Glutamatergic neuron (in vitro differentiated cells): ENCODE measurements around the gene ATP9A. TPM values are rescaled to one million over a fixed set of nuclear protein-coding genes. Genes with fewer than 3 reads are reported as not detected.
"Not testable (repeated sequence)": the region's sequence is repeated elsewhere in the genome, so short reads cannot be mapped to it uniquely, and the experiment has no call there.

Source experiments
- DNase-seq: peaks from one replicate; pipeline ENCODE4 v3.0.0; 2022
- H3K27ac Mint-ChIP-seq: one replicate; pipeline ENCODE4 v1.8.0; 2020; ENCODE audit warnings: mild to moderate bottlenecking, mixed read lengths, inconsistent platforms; ENCODE audit not compliant: unreplicated experiment
- H3K27me3 Mint-ChIP-seq: one replicate; pipeline ENCODE4 v1.8.0; 2020; ENCODE audit warnings: mild to moderate bottlenecking, moderate library complexity, mixed read lengths, inconsistent platforms; ENCODE audit not compliant: unreplicated experiment
- H3K36me3 Mint-ChIP-seq: one replicate; pipeline ENCODE4 v1.8.0; 2020; ENCODE audit warnings: mild to moderate bottlenecking, mixed read lengths, inconsistent platforms; ENCODE audit not compliant: unreplicated experiment
- H3K4me1 Mint-ChIP-seq: one replicate; pipeline ENCODE4 v1.8.0; 2020; ENCODE audit warnings: mild to moderate bottlenecking, low read depth, mixed read lengths, inconsistent platforms; ENCODE audit not compliant: unreplicated experiment
- H3K4me3 Mint-ChIP-seq: one replicate; pipeline ENCODE4 v1.8.0; 2020; ENCODE audit warnings: mild to moderate bottlenecking, mixed read lengths, inconsistent platforms; ENCODE audit not compliant: unreplicated experiment
- H3K9me3 Mint-ChIP-seq: one replicate; pipeline ENCODE4 v1.8.0; 2020; ENCODE audit warnings: mild to moderate bottlenecking, moderate library complexity, mixed read lengths, inconsistent platforms; ENCODE audit not compliant: unreplicated experiment
- total RNA-seq: library from RNA; stranded (reverse); fragmentation: NEBNext Ultra II Directional; extraction: Animal tissue kit (Norgen Biotek cat#: 25700); gene quantifications from one replicate; pipeline ENCODE4 v1.2.1, GENCODE V29; 2021; ENCODE audit not compliant: unreplicated experiment
- TF ChIP-seq, protein P1 (sequence below): fragments of 200-600 bp; sonication (generic); IDR thresholded peaks from one replicate; pipeline ENCODE4 v1.5.0; 2021; ENCODE audit not compliant: partially characterized antibody, unreplicated experiment

The ATP9A gene
- total RNA-seq, 1 donor from 2014 or later = 66.1 TPM

DNA sequence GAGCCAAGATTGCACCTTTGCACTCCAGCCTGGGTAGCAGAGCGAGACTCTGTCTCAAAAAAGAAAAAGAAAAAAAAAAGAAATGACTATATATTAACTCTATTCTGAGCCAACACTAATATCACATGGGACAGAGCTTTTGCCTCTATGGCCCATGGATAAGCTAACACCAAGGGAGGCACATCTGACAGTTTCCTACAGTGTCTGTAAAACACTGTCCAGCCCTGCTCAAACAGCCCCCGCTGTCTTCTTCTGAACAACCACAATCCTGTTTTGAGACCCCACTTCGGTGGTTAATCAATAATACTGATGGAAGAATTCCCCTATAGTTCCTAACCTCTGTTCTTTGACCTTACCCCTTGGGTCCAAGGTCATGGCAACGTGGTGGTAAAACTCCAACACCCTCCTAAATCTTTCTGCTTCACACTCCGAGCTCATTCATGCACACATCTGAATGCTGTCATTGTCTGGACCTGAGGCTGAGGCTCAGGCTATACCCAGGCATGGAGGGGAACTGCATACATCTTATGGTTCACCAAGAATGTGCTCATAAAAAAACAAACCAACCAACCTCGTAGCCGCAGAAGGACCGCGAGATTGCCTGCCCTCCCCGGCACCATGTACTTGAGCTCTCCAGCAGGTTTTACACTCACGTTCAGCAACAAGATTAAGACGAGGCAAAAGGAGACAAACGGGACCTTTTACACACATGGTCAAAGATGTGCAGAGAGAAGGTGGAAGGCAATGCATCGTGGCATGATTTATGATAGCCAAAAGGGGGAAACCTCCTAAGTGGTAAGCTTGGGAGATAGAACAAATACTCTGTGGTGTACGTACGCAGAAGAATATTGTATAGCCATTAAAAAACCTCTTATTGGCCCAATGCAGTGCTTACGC is 120.3 kb downstream of the ATP9A start:
- DNase-seq = no peak
- Mint-ChIP-seq H3K4me3 (no peak overlapping the region), H3K27ac (no peak overlapping the region), H3K4me1 (peaks cover 9% of the 10 kb centered on the region), H3K27me3 (no peaks in the 10 kb centered on the region), H3K9me3 (no peaks in the 10 kb centered on the region), H3K36me3 (no peaks in the 10 kb centered on the region)
- TF ChIP-seq, protein P1, sequence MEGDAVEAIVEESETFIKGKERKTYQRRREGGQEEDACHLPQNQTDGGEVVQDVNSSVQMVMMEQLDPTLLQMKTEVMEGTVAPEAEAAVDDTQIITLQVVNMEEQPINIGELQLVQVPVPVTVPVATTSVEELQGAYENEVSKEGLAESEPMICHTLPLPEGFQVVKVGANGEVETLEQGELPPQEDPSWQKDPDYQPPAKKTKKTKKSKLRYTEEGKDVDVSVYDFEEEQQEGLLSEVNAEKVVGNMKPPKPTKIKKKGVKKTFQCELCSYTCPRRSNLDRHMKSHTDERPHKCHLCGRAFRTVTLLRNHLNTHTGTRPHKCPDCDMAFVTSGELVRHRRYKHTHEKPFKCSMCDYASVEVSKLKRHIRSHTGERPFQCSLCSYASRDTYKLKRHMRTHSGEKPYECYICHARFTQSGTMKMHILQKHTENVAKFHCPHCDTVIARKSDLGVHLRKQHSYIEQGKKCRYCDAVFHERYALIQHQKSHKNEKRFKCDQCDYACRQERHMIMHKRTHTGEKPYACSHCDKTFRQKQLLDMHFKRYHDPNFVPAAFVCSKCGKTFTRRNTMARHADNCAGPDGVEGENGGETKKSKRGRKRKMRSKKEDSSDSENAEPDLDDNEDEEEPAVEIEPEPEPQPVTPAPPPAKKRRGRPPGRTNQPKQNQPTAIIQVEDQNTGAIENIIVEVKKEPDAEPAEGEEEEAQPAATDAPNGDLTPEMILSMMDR = no peak

DNA sequence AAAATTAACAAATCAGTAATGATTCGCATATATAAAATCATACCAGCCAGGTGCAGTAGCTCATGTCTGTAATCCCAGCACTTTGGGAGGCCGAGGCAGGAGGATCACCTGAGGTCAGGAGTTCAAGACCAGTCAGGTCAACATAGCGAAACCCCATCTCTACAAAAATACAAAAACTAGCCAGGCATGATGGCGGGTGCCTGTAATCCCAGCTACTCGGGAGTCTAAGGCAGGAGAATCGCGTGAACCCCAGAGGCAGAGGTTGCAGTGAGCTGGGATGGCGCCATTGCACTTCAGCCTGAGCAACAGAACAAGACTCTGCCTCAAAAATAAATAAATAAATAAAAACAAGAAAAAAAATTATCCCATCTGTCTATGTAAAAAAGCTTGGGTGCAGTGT is 124.4 kb downstream of the ATP9A start:
- not testable (repeated sequence) for DNase-seq, H3K27me3 Mint-ChIP-seq, H3K9me3 Mint-ChIP-seq, H3K4me1 Mint-ChIP-seq, H3K27ac Mint-ChIP-seq, H3K4me3 Mint-ChIP-seq, H3K36me3 Mint-ChIP-seq

DNA sequence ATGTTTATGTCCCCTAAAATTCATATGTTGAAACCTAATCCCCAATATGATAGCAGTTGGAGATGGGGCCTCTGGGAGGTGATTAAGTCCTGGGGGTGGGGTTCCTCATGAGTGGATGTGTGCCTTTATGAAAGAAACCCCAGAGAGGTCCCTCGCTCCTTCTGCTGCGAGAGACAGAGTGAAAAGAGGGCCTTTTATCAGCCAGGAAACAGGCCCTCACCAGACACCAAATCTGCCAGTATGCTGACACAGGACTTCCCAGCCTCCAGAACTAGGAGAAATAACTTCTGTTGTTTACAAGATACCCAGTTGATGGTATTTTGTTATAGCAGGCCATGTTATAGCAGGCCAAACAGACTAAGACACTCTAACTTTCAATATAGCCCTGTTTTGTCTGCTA is 124.8 kb downstream of the ATP9A start:
- no peak for DNase-seq
- H3K27ac Mint-ChIP-seq = no peak overlapping the region
- H3K4me3 Mint-ChIP-seq = no peak overlapping the region
- H3K4me1 Mint-ChIP-seq = peaks cover 5% of the 10 kb centered on the region
- no peaks in the 10 kb centered on the region for H3K27me3 Mint-ChIP-seq
- TF ChIP-seq, protein P1 = no peak
- H3K36me3 Mint-ChIP-seq = no peaks in the 10 kb centered on the region
- H3K9me3 Mint-ChIP-seq = peaks cover 5% of the 10 kb centered on the region

DNA sequence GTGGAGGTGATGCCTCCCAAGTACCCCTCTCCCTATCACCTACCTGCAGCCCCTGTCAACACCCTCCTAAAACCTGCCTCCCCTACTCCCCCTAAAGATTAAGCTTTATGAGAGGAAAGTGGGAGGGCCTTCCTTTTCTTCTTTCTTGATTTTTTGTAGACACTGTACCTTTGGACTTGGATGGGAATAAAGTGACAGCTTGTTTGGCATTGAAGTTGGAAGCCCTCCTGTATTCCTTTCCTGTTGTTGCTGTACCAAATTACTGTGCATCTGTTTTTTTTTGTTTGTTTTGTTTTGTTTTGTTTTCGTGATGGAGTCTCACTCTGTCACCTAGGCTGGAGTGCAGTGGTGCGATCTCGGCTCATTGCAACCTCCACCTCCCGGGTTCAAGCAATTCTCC is 126.3 kb downstream of the ATP9A start:
- no peak overlapping the region for H3K4me3 Mint-ChIP-seq
- no peaks in the 10 kb centered on the region for H3K36me3 Mint-ChIP-seq
- TF ChIP-seq, protein P1 = no peak
- H3K4me1 Mint-ChIP-seq = peaks cover 5% of the 10 kb centered on the region
- no peak for DNase-seq
- no peak overlapping the region for H3K27ac Mint-ChIP-seq
- H3K9me3 Mint-ChIP-seq = peaks cover 5% of the 10 kb centered on the region
- no peaks in the 10 kb centered on the region for H3K27me3 Mint-ChIP-seq

DNA sequence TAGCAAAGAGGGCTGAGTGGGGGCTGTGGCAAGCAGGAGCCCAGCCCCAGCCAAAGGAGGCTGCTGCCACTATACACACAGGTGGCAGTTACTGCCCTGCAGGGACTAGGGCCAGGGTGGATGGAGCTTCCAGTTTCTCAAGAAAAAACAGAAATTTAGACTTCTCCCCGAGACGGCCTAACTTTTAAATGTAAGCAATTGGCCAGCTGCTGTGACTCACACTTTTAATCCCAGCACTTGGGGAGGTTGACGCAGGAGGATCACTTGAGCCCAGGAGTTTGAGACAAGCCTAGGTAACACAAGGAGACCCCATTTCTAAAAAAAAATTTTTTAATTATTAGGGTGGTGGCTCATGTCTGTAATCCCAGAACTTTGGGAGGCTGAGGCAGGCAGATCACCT is 127.4 kb downstream of the ATP9A start:
- Mint-ChIP-seq H3K4me1 (peaks cover 5% of the 10 kb centered on the region), H3K9me3 (peaks cover 5% of the 10 kb centered on the region), H3K36me3 (no peaks in the 10 kb centered on the region), H3K4me3 (no peak overlapping the region), H3K27me3 (no peaks in the 10 kb centered on the region), H3K27ac (no peak overlapping the region)
- TF ChIP-seq, protein P1 = no peak
- no peak for DNase-seq
